Measurements from ENCODE around the gene RAPGEF4.

RAPGEF4 gene

DNA sequence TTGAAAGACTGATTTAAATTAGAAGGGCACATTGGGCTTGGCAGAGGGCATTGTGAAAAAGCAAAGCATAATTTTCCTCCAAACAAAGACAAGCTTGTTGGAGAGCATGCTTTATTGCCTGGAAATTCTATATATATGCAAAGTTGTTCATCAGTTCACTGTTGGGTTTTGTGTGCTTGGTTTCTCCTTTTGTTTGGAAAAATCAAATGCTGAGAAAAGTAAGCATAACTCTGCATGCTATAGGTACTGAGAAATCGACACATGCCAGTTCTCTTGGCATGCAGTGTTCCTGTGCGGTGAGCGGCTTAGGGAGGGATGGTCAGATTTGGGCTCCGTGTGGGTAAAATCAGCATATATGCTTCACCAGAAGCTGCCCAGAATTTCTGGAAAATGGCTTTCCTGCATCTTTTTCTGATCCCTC is 161.0 kb downstream of the RAPGEF4 start:
- peaks cover 6% of the 10 kb centered on the region; the same call in 1 of the 2 replicates for H3K27me3 ChIP-seq (ENCODE audit: low read depth, low read length)
- H3K4me1 ChIP-seq (ENCODE audit: low read length), result no peaks in the 10 kb centered on the region
- H3K9me3 ChIP-seq (ENCODE audit: insufficient read depth, low read length), result no peaks in the 10 kb centered on the region
- no peaks in the 10 kb centered on the region for H4K20me1 ChIP-seq (ENCODE audit: insufficient read depth, low read length)
- no peak overlapping the region for H3K9ac ChIP-seq (ENCODE audit: low read length)
- H2AFZ ChIP-seq (ENCODE audit: low read depth, low read length), result no peak overlapping the region
- H3K79me2 ChIP-seq (ENCODE audit: low read length), result no peaks in the 10 kb centered on the region
- H3K27ac ChIP-seq (ENCODE audit: low read length), result no peak overlapping the region
- no peak overlapping the region for H3K4me2 ChIP-seq (ENCODE audit: low read length)
- TF ChIP-seq EZH2phosphoT487 (IDR thresholded peaks at IDR 0.05; ENCODE audit: low read depth), result no peak
- TF ChIP-seq, protein P1, sequence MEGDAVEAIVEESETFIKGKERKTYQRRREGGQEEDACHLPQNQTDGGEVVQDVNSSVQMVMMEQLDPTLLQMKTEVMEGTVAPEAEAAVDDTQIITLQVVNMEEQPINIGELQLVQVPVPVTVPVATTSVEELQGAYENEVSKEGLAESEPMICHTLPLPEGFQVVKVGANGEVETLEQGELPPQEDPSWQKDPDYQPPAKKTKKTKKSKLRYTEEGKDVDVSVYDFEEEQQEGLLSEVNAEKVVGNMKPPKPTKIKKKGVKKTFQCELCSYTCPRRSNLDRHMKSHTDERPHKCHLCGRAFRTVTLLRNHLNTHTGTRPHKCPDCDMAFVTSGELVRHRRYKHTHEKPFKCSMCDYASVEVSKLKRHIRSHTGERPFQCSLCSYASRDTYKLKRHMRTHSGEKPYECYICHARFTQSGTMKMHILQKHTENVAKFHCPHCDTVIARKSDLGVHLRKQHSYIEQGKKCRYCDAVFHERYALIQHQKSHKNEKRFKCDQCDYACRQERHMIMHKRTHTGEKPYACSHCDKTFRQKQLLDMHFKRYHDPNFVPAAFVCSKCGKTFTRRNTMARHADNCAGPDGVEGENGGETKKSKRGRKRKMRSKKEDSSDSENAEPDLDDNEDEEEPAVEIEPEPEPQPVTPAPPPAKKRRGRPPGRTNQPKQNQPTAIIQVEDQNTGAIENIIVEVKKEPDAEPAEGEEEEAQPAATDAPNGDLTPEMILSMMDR (IDR thresholded peaks at IDR 0.05; ENCODE audit: low read depth, low read length), result no peak
- H3K4me3 ChIP-seq (ENCODE audit: low read length), result no peak overlapping the region
- H3K36me3 ChIP-seq (replicated peaks; ENCODE audit: low read depth, low read length), result no peaks in the 10 kb centered on the region

DNA sequence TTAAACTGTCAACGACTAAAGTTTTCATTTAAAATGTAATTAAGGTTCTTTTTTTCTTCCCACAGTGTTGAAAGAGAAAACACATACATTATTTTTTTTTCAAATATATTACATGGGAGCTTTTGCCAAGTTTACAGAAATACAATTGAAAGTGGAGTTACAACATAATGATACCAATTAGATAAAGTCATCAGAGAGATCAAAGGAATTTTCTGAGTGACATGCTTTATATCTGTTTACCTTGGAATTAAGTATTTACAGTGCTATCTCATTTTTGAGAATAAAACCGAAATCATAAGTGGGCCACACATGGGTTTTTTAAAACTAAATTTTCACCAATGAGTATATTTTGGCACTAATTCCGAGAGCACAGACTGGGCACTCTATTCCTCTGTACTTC is 165.2 kb downstream of the RAPGEF4 start:
- Histone ChIP-seq H3K9me3 (ENCODE audit: insufficient read depth, low read length) (no peaks in the 10 kb centered on the region), H3K9ac (ENCODE audit: low read length) (no peak overlapping the region), H3K27ac (ENCODE audit: low read length) (no peak overlapping the region), H3K36me3 (replicated peaks; ENCODE audit: low read depth, low read length) (no peaks in the 10 kb centered on the region), H3K79me2 (ENCODE audit: low read length) (no peaks in the 10 kb centered on the region), H3K4me2 (ENCODE audit: low read length) (no peak overlapping the region), H2AFZ (ENCODE audit: low read depth, low read length) (no peak overlapping the region), H3K4me3 (ENCODE audit: low read length) (no peak overlapping the region), H3K27me3 (ENCODE audit: low read depth, low read length) (0 out of 2 replicates have a peak, but pooled peaks cover 2% of the 10 kb centered on the region), H3K4me1 (ENCODE audit: low read length) (peaks cover 4% of the 10 kb centered on the region; the same call in 1 of the 2 replicates), H4K20me1 (ENCODE audit: insufficient read depth, low read length) (no peaks in the 10 kb centered on the region)
- no peak for TF ChIP-seq EZH2phosphoT487 (IDR thresholded peaks at IDR 0.05; ENCODE audit: low read depth)
- TF ChIP-seq, protein P1 (IDR thresholded peaks at IDR 0.05; ENCODE audit: low read depth, low read length), result no peak

GRCh38 chr2:172901913-172902312 is 166.3 kb downstream of the RAPGEF4 start:
- Histone ChIP-seq H3K4me1 (ENCODE audit: low read length) (peaks cover 4% of the 10 kb centered on the region; the same call in 1 of the 2 replicates), H3K36me3 (replicated peaks; ENCODE audit: low read depth, low read length) (no peaks in the 10 kb centered on the region), H3K27me3 (ENCODE audit: low read depth, low read length) (no peaks in the 10 kb centered on the region), H3K9me3 (ENCODE audit: insufficient read depth, low read length) (no peaks in the 10 kb centered on the region), H3K4me2 (ENCODE audit: low read length) (no peak overlapping the region), H4K20me1 (ENCODE audit: insufficient read depth, low read length) (no peaks in the 10 kb centered on the region), H3K4me3 (ENCODE audit: low read length) (no peak overlapping the region), H3K27ac (ENCODE audit: low read length) (no peak overlapping the region), H2AFZ (ENCODE audit: low read depth, low read length) (no peak overlapping the region), H3K79me2 (ENCODE audit: low read length) (no peaks in the 10 kb centered on the region), H3K9ac (ENCODE audit: low read length) (no peak overlapping the region)
- TF ChIP-seq, protein P1 (IDR thresholded peaks at IDR 0.05; ENCODE audit: low read depth, low read length), result no peak
- TF ChIP-seq EZH2phosphoT487 (IDR thresholded peaks at IDR 0.05; ENCODE audit: low read depth), result no peak

DNA sequence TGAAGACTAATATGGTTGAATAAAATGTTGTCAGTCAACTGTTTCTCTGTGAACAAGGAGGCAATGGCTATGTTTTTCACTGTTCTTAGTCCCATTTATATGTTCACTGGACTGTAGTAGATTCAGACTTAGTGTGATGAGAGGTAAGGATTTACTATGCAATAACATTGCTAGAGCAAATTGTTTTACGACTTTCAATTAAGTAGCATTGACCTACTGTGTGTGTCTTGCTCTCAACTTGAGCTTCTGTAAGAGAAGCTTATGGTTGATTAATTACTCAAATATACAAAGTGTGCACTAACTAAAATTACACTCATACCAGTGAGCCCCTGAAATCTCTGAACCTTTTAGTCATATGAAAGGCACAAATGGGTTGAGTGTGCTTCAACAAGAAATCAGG is 168.6 kb downstream of the RAPGEF4 start:
- Histone ChIP-seq H3K27ac (ENCODE audit: low read length) (no peak overlapping the region), H2AFZ (ENCODE audit: low read depth, low read length) (no peak overlapping the region), H4K20me1 (ENCODE audit: insufficient read depth, low read length) (no peaks in the 10 kb centered on the region), H3K4me1 (ENCODE audit: low read length) (peaks cover 5% of the 10 kb centered on the region), H3K27me3 (ENCODE audit: low read depth, low read length) (no peaks in the 10 kb centered on the region), H3K36me3 (replicated peaks; ENCODE audit: low read depth, low read length) (no peaks in the 10 kb centered on the region), H3K4me2 (ENCODE audit: low read length) (no peak overlapping the region), H3K9ac (ENCODE audit: low read length) (no peak overlapping the region), H3K79me2 (ENCODE audit: low read length) (no peaks in the 10 kb centered on the region), H3K9me3 (ENCODE audit: insufficient read depth, low read length) (no peaks in the 10 kb centered on the region), H3K4me3 (ENCODE audit: low read length) (no peak overlapping the region)
- TF ChIP-seq, protein P1 (IDR thresholded peaks at IDR 0.05; ENCODE audit: low read depth, low read length), result no peak
- TF ChIP-seq EZH2phosphoT487 (IDR thresholded peaks at IDR 0.05; ENCODE audit: low read depth), result no peak
